GM19372 (cell line): ENCODE measurements around the gene ITSN2.
"Not testable (repeated sequence)": the region's sequence is repeated elsewhere in the genome, so short reads cannot be mapped to it uniquely, and the experiment has no call there.

Source experiments
- ATAC-seq: cut with Tn5 transposase; IDR thresholded peaks from one replicate; pipeline ENCODE4 v1.9.1; 2021; ENCODE audit warnings: mild to moderate bottlenecking, low read depth, moderate library complexity; ENCODE audit not compliant: unreplicated experiment

ITSN2 gene

GRCh38 chr2:24225499-24226242, 134.7 kb downstream of the ITSN2 start:
- no peak for ATAC-seq

- no peak for ATAC-seq
These were observed 137.4 kb downstream of the ITSN2 start for GRCh38 chr2:24222946-24223345.

- ATAC-seq: no peak
These were observed 138.8 kb downstream of the ITSN2 start for GRCh38 chr2:24221343-24222050.

GRCh38 chr2:24220554-24221291, 139.6 kb downstream of the ITSN2 start:
- ATAC-seq: no peak

- ATAC-seq: peak; percentile 81
These were observed 145.5 kb downstream of the ITSN2 start for GRCh38 chr2:24214880-24215279.

- no peak for ATAC-seq
These were observed 148.9 kb downstream of the ITSN2 start for GRCh38 chr2:24211408-24211807.

- no peak for ATAC-seq
These were observed 149.6 kb downstream of the ITSN2 start for GRCh38 chr2:24210723-24211122.

GRCh38 chr2:24210106-24210455, 150.3 kb downstream of the ITSN2 start:
- ATAC-seq: no peak

- ATAC-seq: no peak
These were observed 150.8 kb downstream of the ITSN2 start for GRCh38 chr2:24209389-24210105.

GRCh38 chr2:24208490-24208889, 151.8 kb downstream of the ITSN2 start:
- ATAC-seq: no peak

GRCh38 chr2:24207359-24207758, 153.0 kb downstream of the ITSN2 start:
- no peak for ATAC-seq

GRCh38 chr2:24206714-24207113, 153.6 kb downstream of the ITSN2 start:
- ATAC-seq: no peak

- no peak for ATAC-seq
These were observed 154.1 kb downstream of the ITSN2 start for GRCh38 chr2:24206242-24206641.

GRCh38 chr2:24205131-24205530, 155.2 kb downstream of the ITSN2 start:
- ATAC-seq: no peak

- ATAC-seq: no peak
These were observed 155.8 kb downstream of the ITSN2 start for GRCh38 chr2:24204505-24204904.

GRCh38 chr2:24203787-24204150, 156.6 kb downstream of the ITSN2 start:
- no peak for ATAC-seq

- ATAC-seq: no peak
These were observed 157.1 kb downstream of the ITSN2 start for GRCh38 chr2:24203029-24203786.

- ATAC-seq: no peak
These were observed 159.5 kb downstream of the ITSN2 start for GRCh38 chr2:24200799-24201198.

GRCh38 chr2:24199968-24200590, 160.3 kb downstream of the ITSN2 start:
- no peak for ATAC-seq

GRCh38 chr2:24197213-24197612, 163.1 kb downstream of the ITSN2 start:
- ATAC-seq: not testable (repeated sequence)
